Hepatocyte (in vitro differentiated cells): ENCODE results near the gene PIAS1. TPM values are rescaled to one million over a fixed set of nuclear protein-coding genes. Genes with fewer than 3 reads are reported as not detected.

Source experiments
- DNase-seq: peaks from one replicate; pipeline ENCODE4 v3.0.0-alpha.2; 2016; ENCODE audit warnings: low spot score
- H2AFZ ChIP-seq: fragments of 200-600 bp; sonication (generic); 2 replicates; pipeline ENCODE4 v1.6.0; 2016; ENCODE audit warnings: antibody characterized with exemption, mild to moderate bottlenecking
- H3K27ac ChIP-seq: fragments of 200-600 bp; sonication (generic); 2 replicates; pipeline ENCODE4 v1.5.1; 2016; ENCODE audit warnings: mild to moderate bottlenecking
- H3K27me3 ChIP-seq: fragments of 200-600 bp; sonication (generic); 2 replicates; pipeline ENCODE4 v1.6.1; 2016
- H3K36me3 ChIP-seq: fragments of 200-600 bp; sonication (generic); replicated peaks from 2 replicates; pipeline ENCODE4 v1.5.1; 2016; ENCODE audit warnings: low read depth; ENCODE audit not compliant: insufficient read depth
- H3K4me1 ChIP-seq: fragments of 200-600 bp; sonication (generic); 2 replicates; pipeline ENCODE4 v1.5.1; 2016; ENCODE audit warnings: mild to moderate bottlenecking, moderate library complexity; ENCODE audit not compliant: insufficient read depth
- H3K4me2 ChIP-seq: fragments of 200-600 bp; sonication (generic); 2 replicates; pipeline ENCODE4 v1.6.0; 2016
- H3K4me3 ChIP-seq: fragments of 200-600 bp; sonication (generic); 2 replicates; pipeline ENCODE4 v1.5.1; 2016; ENCODE audit warnings: mild to moderate bottlenecking
- H3K79me2 ChIP-seq: fragments of 200-600 bp; sonication (generic); 2 replicates; pipeline ENCODE4 v1.6.0; 2017; ENCODE audit warnings: mild to moderate bottlenecking
- H3K9me2 ChIP-seq: fragments of 200-600 bp; sonication (generic); replicated peaks from 2 replicates; pipeline ENCODE4 v1.6.0; 2017; ENCODE audit warnings: mild to moderate bottlenecking; ENCODE audit not compliant: insufficient read depth
- H3K9me3 ChIP-seq: fragments of 200-600 bp; sonication (generic); 2 replicates; pipeline ENCODE4 v1.5.1; 2016; ENCODE audit warnings: low read depth, mild to moderate bottlenecking
- H4K20me1 ChIP-seq: fragments of 200-600 bp; sonication (generic); 2 replicates; pipeline ENCODE4 v1.6.0; 2016; ENCODE audit warnings: mild to moderate bottlenecking; ENCODE audit not compliant: insufficient read depth, poor library complexity, severe bottlenecking
- EZH2 ChIP-seq: fragments of 200-600 bp; sonication (generic); IDR thresholded peaks from 2 replicates; pipeline ENCODE4 v1.6.1; 2016; ENCODE audit warnings: antibody characterized with exemption, mild to moderate bottlenecking, borderline replicate concordance
- EZH2phosphoT487 ChIP-seq: fragments of 200-600 bp; sonication (generic); IDR thresholded peaks from one replicate; pipeline ENCODE4 v1.6.1; 2018; ENCODE audit warnings: antibody characterized with exemption, mild to moderate bottlenecking, low read depth, moderate library complexity; ENCODE audit not compliant: unreplicated experiment, severe bottlenecking
- WGBS: methylation state at CpG from one replicate; pipeline ENCODE4 v1.1.6; 2016; ENCODE audit warnings: low lambda C conversion rate; ENCODE audit errors: missing lambda C conversion rate; 5-methylcytosine and 5-hydroxymethylcytosine counted together
- polyA plus RNA-seq: library from polyadenylated mRNA; unstranded; fragments of >200 nt; fragmentation: Nextera tagmentation; extraction: Ambion mirVana; gene quantifications from 2 replicates; pipeline ENCODE4 v1.2.1, GENCODE V29; 2016
- total RNA-seq: library from RNA; depleted of rRNA; stranded (reverse); fragments of >200 nt; gene quantifications from 2 replicates; pipeline ENCODE4 v1.2.3, GENCODE V29; 2014
- TF ChIP-seq, protein P1 (sequence below): fragments of 200-600 bp; sonication (generic); IDR thresholded peaks from 2 replicates; pipeline ENCODE4 v1.5.1; 2016; ENCODE audit warnings: antibody characterized with exemption, mild to moderate bottlenecking; ENCODE audit not compliant: poor library complexity

The PIAS1 gene
- total and polyA plus RNA-seq, 2 experiments from 2014 or later: 22.6 to 45.4 TPM

GRCh38 chr15:68151277-68151676, 97.2 kb downstream of the PIAS1 start:
- Histone ChIP-seq H2AFZ (no peak overlapping the region), H3K9me2 (no peaks in the 10 kb centered on the region), H3K79me2 (peaks cover 37% of the 10 kb centered on the region), H3K27me3 (no peaks in the 10 kb centered on the region), H3K27ac (no peak overlapping the region), H3K4me2 (no peak overlapping the region), H3K9me3 (no peaks in the 10 kb centered on the region), H4K20me1 (peaks cover 2% of the 10 kb centered on the region), H3K4me1 (no peaks in the 10 kb centered on the region), H3K4me3 (no peak overlapping the region), H3K36me3 (no peaks in the 10 kb centered on the region)
- TF ChIP-seq EZH2: no peak
- no peak for TF ChIP-seq EZH2phosphoT487
- 86% methylated on average over 1 of the region's 1 CpG for WGBS
- DNase-seq: no peak

- Histone ChIP-seq H3K79me2 (peaks cover 33% of the 10 kb centered on the region), H3K4me3 (no peak overlapping the region), H3K36me3 (no peaks in the 10 kb centered on the region), H2AFZ (no peak overlapping the region), H3K9me3 (no peaks in the 10 kb centered on the region), H4K20me1 (no peaks in the 10 kb centered on the region), H3K27me3 (no peaks in the 10 kb centered on the region), H3K4me2 (no peak overlapping the region), H3K4me1 (no peaks in the 10 kb centered on the region), H3K9me2 (no peaks in the 10 kb centered on the region), H3K27ac (no peak overlapping the region)
- TF ChIP-seq EZH2phosphoT487 (no peak), EZH2 (no peak)
- TF ChIP-seq, protein P1, sequence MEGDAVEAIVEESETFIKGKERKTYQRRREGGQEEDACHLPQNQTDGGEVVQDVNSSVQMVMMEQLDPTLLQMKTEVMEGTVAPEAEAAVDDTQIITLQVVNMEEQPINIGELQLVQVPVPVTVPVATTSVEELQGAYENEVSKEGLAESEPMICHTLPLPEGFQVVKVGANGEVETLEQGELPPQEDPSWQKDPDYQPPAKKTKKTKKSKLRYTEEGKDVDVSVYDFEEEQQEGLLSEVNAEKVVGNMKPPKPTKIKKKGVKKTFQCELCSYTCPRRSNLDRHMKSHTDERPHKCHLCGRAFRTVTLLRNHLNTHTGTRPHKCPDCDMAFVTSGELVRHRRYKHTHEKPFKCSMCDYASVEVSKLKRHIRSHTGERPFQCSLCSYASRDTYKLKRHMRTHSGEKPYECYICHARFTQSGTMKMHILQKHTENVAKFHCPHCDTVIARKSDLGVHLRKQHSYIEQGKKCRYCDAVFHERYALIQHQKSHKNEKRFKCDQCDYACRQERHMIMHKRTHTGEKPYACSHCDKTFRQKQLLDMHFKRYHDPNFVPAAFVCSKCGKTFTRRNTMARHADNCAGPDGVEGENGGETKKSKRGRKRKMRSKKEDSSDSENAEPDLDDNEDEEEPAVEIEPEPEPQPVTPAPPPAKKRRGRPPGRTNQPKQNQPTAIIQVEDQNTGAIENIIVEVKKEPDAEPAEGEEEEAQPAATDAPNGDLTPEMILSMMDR: no peak
- WGBS: 98% methylated on average over 2 of the region's 2 CpGs
- no peak for DNase-seq
These were observed 98.2 kb downstream of the PIAS1 start for GRCh38 chr15:68152342-68152741.

GRCh38 chr15:68154923-68155559, 100.9 kb downstream of the PIAS1 start:
- 47% methylated on average over 4 of the region's 4 CpGs for WGBS
- no peak overlapping the region for H3K27ac ChIP-seq
- H3K36me3 ChIP-seq: no peaks in the 10 kb centered on the region

DNA sequence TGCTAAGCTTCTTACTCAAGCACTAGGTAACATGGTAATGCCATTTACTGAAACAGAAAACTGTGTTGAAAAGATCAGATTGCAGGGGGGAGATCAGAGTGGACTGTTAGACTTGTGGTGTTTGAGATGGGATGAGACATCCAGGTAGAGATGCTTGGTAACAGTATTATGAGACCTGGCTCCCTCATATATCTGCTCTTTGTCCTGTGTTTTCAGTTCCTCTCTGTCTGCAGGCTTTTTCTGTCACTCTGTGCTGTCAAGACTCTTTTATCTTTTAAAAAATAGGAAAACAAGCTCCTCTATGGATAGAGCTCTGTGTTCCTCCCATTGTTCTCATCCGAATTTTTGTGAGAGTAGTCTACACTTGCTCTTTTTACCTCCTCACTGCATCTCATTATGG, 103.0 kb downstream of the PIAS1 start:
- H3K4me1 ChIP-seq: peaks cover 9% of the 10 kb centered on the region
- no peaks in the 10 kb centered on the region for H3K9me3 ChIP-seq
- no peak overlapping the region for H2AFZ ChIP-seq
- no peaks in the 10 kb centered on the region for H3K9me2 ChIP-seq
- 0% methylated on average over 1 of the region's 1 CpG for WGBS
- H3K4me3 ChIP-seq: no peak overlapping the region
- no peaks in the 10 kb centered on the region for H4K20me1 ChIP-seq
- peaks cover 30% of the 10 kb centered on the region for H3K79me2 ChIP-seq
- H3K27me3 ChIP-seq: no peaks in the 10 kb centered on the region
- DNase-seq: no peak
- peaks cover 4% of the 10 kb centered on the region for H3K36me3 ChIP-seq
- peak overlapping the region; percentile 77 for H3K27ac ChIP-seq
- TF ChIP-seq EZH2phosphoT487: no peak
- TF ChIP-seq, protein P1: no peak
- TF ChIP-seq EZH2: no peak
- H3K4me2 ChIP-seq: no peak overlapping the region

More at GRCh38 chr15:68154923-68155559, 100.9 kb downstream of the PIAS1 start:
- no peaks in the 10 kb centered on the region for H3K27me3 ChIP-seq
- DNase-seq: peak; percentile 76
- peaks cover 33% of the 10 kb centered on the region for H3K79me2 ChIP-seq
- no peaks in the 10 kb centered on the region for H3K9me3 ChIP-seq
- no peak overlapping the region for H2AFZ ChIP-seq
- H3K4me2 ChIP-seq: no peak overlapping the region
- no peak for TF ChIP-seq EZH2
- TF ChIP-seq, protein P1: peak; percentile 91
- no peaks in the 10 kb centered on the region for H3K9me2 ChIP-seq
- H3K4me1 ChIP-seq: peaks cover 9% of the 10 kb centered on the region
- H4K20me1 ChIP-seq: no peaks in the 10 kb centered on the region
- H3K4me3 ChIP-seq: no peak overlapping the region
